Posterior cingulate gyrus (tissue), 11 donors: ENCODE data around the gene MAPKAPK3.

Experiments used
- DNase-seq, 10 donors: peaks; one replicate each; pipeline versions ENCODE4 v3.0.0 to v3.0.0-alpha.2; 2020 to 2021; ENCODE audit warnings: mixed read lengths in 3 of 10
- intact Hi-C: fragments of 100-400 bp; cut with DNase I; formaldehyde crosslinking; loops from one replicate; pipeline ENCODE4 v1.15.1; 2023

The MAPKAPK3 gene

GRCh38 chr3:50586763-50587070 lies 30.2 kb upstream of the MAPKAPK3 start:
- intact Hi-C loops = no loop called here
- DNase-seq = no peak

GRCh38 chr3:50587373-50587772 lies 29.6 kb upstream of the MAPKAPK3 start:
- no peak for DNase-seq
- intact Hi-C loops = no loop called here

GRCh38 chr3:50587806-50588758 lies 28.9 kb upstream of the MAPKAPK3 start:
- no peak for DNase-seq
- intact Hi-C loops = no loop called here

- intact Hi-C loops = no loop called here
- no peak for DNase-seq
These were observed 28.1 kb upstream of the MAPKAPK3 start for GRCh38 chr3:50588759-50589433.

GRCh38 chr3:50591196-50591741 lies 25.7 kb upstream of the MAPKAPK3 start:
- intact Hi-C loops = no loop called here

GRCh38 chr3:50592568-50592967 lies 24.4 kb upstream of the MAPKAPK3 start:
- intact Hi-C loops = no loop called here
- DNase-seq = no peak

More at GRCh38 chr3:50591196-50591741, 25.7 kb upstream of the MAPKAPK3 start:
- DNase-seq = no peak

- no peak for DNase-seq
- intact Hi-C loops = no loop called here
These were observed 22.6 kb upstream of the MAPKAPK3 start for GRCh38 chr3:50594253-50594785.

- DNase-seq = no peak
- intact Hi-C loops = no loop called here
These were observed 17.7 kb upstream of the MAPKAPK3 start for GRCh38 chr3:50599115-50599715.

GRCh38 chr3:50599716-50600118 lies 17.2 kb upstream of the MAPKAPK3 start:
- no peak for DNase-seq
- intact Hi-C loops = no loop called here

- intact Hi-C loops = no loop called here
- no peak for DNase-seq
These were observed 16.7 kb upstream of the MAPKAPK3 start for GRCh38 chr3:50600141-50600753.

GRCh38 chr3:50600841-50601591 lies 15.9 kb upstream of the MAPKAPK3 start:
- intact Hi-C loops = no loop called here
- peak; percentile 59 to 97 (median 84) for DNase-seq

GRCh38 chr3:50602595-50603191 lies 14.3 kb upstream of the MAPKAPK3 start:
- intact Hi-C loops = no loop called here
- no peak for DNase-seq

- no peak for DNase-seq
- intact Hi-C loops = no loop called here
These were observed 13.5 kb upstream of the MAPKAPK3 start for GRCh38 chr3:50603261-50604109.

GRCh38 chr3:50604110-50604621 lies 12.8 kb upstream of the MAPKAPK3 start:
- no peak for DNase-seq
- intact Hi-C loops = no loop called here

- intact Hi-C loops = no loop called here
- no peak for DNase-seq
These were observed 12.0 kb upstream of the MAPKAPK3 start for GRCh38 chr3:50604628-50605588.

- no peak for DNase-seq
- intact Hi-C loops = no loop called here
These were observed 11.0 kb upstream of the MAPKAPK3 start for GRCh38 chr3:50605901-50606326.

- intact Hi-C loops = no loop called here
- DNase-seq = no peak
These were observed 10.4 kb upstream of the MAPKAPK3 start for GRCh38 chr3:50606596-50606995.
